ENCODE results near the gene UBXN6.

UBXN6 gene

GRCh38 chr19:4493104-4493928, 35.7 kb upstream of the UBXN6 start:
- DNase-seq, result no peak

- DNase-seq, result no peak
Measured at GRCh38 chr19:4492337-4493103, 34.9 kb upstream of the UBXN6 start.

- no peak for DNase-seq
Measured at GRCh38 chr19:4491446-4491845, 33.9 kb upstream of the UBXN6 start.

- DNase-seq, result no peak
Measured at GRCh38 chr19:4488496-4488895, 30.9 kb upstream of the UBXN6 start.

GRCh38 chr19:4487572-4487971, 30.0 kb upstream of the UBXN6 start:
- no peak for DNase-seq

GRCh38 chr19:4483385-4483784, 25.8 kb upstream of the UBXN6 start:
- no peak for DNase-seq

- DNase-seq, result no peak
Measured at GRCh38 chr19:4482721-4483364, 25.2 kb upstream of the UBXN6 start.

GRCh38 chr19:4477034-4477801, 19.6 kb upstream of the UBXN6 start:
- no peak for DNase-seq

GRCh38 chr19:4474514-4475022, 17.0 kb upstream of the UBXN6 start:
- no peak for DNase-seq

- DNase-seq, result no peak
Measured at GRCh38 chr19:4473763-4474513, 16.3 kb upstream of the UBXN6 start.

GRCh38 chr19:4473011-4473762, 15.6 kb upstream of the UBXN6 start:
- no peak for DNase-seq

GRCh38 chr19:4472174-4472974, 14.8 kb upstream of the UBXN6 start, which contains the start of gene HDGFL2:
HDGFL2 (plus strand) TSS chr19:4472297; CDS start chr19:4472351, 54 bp downstream.
- no peak for DNase-seq

- peak; percentile 98 for DNase-seq
Measured at GRCh38 chr19:4471403-4472173, 14.0 kb upstream of the UBXN6 start.

- no peak for DNase-seq
Measured at GRCh38 chr19:4467835-4468234, 10.2 kb upstream of the UBXN6 start.

- no peak for DNase-seq
Measured at GRCh38 chr19:4464815-4465581, 7.4 kb upstream of the UBXN6 start.

- DNase-seq, result peak; percentile 66
Measured at GRCh38 chr19:4456843-4457653, 546 bp downstream of the UBXN6 start.

GRCh38 chr19:4456476-4456842, 1.1 kb downstream of the UBXN6 start:
- DNase-seq, result no peak
